NCI-H1930 (cell line): Measurements from ENCODE around the gene CACNA2D3.
"Not testable (repeated sequence)": the region's sequence is repeated elsewhere in the genome, so short reads cannot be mapped to it uniquely, and the experiment has no call there.

Source experiments
- DNase-seq, 2 experiments: peaks; one replicate each; lab custom pipeline; 2025; lab: John Stamatoyannopoulos, UW

The CACNA2D3 gene

DNA sequence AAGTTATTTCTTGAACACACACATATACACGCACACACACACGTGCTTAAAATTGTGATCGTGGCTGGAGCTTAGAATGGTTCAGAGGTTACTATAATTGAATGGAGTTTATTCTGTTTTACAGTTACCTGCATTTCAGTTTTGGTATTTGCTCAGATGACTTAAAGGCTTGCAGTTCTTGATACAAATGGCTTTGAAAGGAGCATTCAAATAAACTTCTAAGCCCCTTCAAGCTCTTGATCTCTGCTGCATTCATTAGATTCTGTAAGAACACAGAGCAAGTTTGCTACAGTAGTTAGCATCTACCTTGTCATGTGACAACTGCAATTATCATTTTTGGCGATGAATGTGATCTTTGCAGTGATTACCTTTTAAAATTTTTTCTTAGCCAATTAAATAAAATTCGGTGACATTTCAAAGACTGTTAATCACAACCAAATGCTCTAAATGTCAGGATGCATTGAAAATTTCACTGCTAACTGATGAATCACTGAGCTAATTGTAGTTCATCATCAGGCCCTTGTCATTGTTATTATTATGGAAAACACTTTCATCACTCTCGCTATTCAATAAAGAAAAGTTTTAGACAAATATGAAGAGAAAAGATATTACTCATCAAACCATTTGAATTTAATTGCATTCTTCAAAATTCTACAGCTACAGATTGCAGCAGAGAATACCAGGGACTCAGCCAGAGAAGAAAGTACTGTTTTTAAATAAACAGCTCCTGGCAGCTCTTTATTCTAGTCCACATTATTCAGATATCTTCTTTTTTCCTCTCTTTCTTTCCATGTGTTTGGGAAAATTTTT lies 509.4 kb downstream of the CACNA2D3 start:
- no peak for DNase-seq

DNA sequence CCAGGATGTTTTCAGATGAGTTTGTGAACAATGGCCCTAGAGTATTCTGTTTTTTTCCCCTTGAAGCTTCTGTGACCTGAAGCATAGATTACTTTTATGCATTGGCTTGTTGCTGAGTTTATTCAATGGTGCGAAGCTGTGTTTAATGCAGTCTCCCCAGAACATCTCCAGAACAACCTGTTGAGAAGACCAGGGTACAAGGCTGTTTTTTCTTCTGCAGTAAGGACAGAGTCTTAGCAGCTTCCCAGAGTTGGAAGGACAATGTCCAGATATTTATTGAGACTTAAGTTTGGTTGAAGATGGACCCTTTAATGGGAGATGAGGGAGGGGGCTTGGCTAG lies 509.9 kb downstream of the CACNA2D3 start:
- no peak for DNase-seq

DNA sequence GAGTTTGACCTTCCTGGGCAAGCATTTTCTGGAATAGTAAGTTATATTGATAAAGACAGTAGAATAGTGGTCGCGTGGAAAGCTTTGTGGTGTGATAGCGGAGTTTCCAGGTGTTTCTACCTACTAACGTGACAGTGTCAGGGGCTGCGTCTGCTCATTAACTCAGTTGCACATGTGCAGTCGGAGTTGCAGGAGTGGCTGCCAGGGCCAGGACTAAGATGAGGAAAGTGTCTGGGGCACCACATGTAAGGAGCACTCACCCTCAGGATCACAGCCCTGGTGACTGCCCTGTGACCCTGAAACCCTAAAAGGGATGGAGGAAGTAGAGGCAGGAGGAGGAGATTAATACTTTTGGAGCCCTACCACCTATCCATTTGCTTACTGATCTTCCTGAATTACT lies 510.5 kb downstream of the CACNA2D3 start:
- no peak for DNase-seq

- no peak for DNase-seq
These were observed 511.2 kb downstream of the CACNA2D3 start for GRCh38 chr3:54633444-54634121.

DNA sequence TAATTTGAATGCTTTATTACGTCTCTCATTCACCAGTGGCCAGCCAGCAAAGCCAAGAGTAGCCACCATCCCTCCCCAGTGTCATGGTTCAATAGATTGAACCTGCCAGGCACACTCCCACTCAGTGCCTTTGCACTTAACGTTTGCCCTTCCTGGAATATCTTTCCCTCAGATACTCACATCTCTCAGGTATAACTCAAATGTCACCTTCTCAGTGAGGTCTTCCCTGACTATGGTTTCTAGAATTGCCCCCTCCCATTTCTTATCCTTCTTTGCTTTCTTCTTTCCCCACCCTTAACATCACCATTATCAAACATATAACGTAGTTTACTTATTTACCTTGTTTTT lies 511.7 kb downstream of the CACNA2D3 start:
- no peak for DNase-seq

- not testable (repeated sequence) for DNase-seq
These were observed 517.5 kb downstream of the CACNA2D3 start for GRCh38 chr3:54639790-54640372.

DNA sequence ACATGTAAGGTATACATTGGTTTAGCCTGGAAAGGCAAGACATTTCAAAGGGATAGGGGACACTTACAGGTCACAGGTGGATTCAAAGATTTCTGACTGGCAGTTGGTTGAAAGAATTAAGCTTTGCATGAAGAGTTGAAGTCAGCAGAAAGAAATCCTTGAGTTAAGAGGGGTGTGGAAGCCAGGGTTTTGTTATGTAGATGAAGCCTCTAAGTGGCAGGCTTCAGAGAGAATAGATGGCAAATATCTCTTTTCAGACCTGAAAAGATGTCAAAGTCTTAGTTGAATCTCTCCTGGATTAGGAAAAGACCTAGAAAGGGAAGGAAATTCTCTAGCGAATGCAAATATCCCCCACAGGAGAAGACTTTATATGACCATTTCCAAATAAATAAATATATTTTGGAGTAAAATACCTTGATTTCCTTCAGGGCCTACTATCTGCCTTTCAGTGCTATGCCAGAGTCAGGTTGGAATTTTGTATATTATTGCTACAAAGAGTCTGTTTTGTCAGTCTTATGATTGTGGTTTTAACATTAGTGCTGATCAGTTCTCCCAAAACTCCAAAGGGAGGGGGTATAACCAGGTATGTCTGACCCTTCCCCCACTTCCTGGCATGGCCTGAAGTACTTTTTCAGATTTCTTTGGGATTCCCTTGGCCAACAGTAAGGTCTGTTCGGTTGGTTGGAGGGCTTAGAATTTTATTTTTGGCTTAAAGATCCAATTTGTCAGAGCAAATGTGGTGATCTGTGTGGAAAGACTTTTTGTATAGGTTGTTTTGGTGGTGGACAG lies 519.1 kb downstream of the CACNA2D3 start:
- DNase-seq, result no peak

DNA sequence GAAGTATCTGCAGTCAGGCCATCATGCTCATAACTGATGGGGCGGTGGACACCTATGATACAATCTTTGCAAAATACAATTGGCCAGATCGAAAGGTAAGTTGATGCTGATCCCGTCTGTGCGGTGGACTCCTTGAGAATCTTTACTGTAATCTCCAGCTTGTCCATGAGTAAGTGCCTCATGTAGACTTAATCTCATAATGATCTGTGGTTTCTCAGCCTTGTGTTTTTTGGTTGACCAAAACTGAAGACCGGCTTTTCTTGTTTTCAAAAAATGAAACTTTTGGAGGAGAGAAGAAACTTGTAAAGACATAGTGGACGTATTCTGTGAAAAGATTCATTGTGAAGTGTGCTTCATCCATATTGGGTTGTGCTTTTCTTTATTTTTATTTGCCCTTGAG lies 519.8 kb downstream of the CACNA2D3 start:
- no peak for DNase-seq

- no peak for DNase-seq
These were observed 525.4 kb downstream of the CACNA2D3 start for GRCh38 chr3:54647721-54648120.

GRCh38 chr3:54649551-54649950 lies 527.2 kb downstream of the CACNA2D3 start:
- DNase-seq, result no peak

GRCh38 chr3:54653456-54654195 lies 531.3 kb downstream of the CACNA2D3 start:
- no peak for DNase-seq

DNA sequence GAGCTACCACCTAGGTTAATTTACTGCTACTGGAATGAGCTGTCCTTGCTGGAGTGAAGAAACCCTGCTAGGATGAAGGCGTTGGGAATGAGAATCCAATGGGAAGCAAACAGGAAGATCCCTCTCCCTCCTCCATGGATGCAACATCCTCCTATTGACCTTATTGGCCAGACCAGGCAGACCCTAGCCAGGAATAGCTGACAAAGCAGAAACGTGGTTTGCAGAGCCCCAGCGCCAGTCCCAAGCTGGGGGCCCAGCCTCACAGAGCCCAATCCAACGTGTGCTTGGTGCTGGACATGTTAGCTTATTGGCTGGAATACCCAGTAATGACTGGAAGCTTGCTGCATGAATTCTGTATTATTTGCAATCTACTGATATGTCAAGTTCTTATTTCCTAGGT lies 532.4 kb downstream of the CACNA2D3 start:
- no peak for DNase-seq

GRCh38 chr3:54659347-54659746 lies 537.0 kb downstream of the CACNA2D3 start:
- DNase-seq, result no peak

DNA sequence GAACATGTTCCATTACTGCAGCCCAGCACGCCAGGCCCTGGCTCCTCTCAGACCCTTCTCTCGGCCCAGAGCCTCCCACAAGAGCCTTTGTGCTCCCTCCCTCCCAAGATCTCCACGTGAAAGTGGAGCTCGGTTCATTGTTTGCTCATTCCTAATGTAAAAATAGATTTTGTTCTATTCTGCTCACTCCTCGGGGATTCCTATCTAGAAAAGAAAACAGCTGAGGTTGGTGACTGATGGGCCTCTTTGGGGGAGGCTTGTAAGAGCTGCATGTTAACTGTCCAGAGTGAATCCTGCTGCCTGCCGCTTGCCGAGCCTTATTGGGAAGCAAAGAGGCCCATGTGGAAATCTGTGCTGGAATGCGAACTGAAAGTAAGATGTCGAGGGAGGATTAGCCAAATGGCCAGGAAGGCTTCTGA lies 538.4 kb downstream of the CACNA2D3 start:
- no peak for DNase-seq

DNA sequence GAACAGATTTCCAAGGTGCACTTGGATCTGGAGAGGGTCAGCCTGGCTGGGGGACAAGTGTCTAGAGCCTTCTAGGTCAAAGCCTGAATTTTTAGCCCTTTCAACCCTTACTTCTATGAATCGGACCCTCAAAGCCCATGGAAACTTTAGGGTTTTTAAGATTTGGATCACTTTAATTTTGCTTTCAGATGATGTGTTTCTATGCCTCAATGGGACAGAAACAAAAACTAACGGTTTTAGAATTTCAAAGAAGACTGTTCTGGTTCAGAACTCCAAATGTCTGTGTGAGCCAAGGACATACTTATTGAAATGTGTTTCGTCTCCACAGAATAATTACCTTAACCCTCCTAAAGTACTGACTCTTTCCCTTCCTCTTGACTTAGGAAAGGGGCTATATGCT lies 538.8 kb downstream of the CACNA2D3 start:
- no peak for DNase-seq

- DNase-seq, result no peak
These were observed 541.2 kb downstream of the CACNA2D3 start for GRCh38 chr3:54663501-54664011.

DNA sequence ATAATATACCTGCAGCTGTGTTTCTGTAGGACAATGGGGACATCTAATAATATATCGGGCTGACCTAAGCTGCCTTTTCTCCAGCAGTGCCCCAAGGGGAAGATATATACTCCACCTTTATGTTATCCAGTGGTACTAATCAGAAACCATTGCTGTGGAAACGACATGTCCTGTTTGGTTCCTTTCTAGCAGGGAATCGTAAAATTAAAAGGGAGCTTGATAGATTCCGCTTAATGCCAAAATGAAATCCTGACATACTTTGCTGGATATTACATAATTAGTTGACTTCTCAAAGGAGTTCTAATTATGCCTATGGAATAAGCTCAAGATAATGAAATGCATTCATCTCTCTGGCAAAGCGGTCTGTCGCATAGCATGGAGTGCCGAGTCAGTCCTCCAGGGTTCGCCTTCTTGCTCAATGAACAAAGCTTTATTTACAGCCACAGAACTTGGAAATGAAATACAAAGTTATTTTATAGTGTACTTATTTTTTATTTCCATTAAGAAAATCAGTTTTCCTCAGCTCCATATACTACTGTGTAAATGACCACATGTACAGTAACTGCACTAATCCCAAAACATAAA lies 542.8 kb downstream of the CACNA2D3 start:
- no peak for DNase-seq

- DNase-seq, result peak; percentile 12 to 31
These were observed 545.9 kb downstream of the CACNA2D3 start for GRCh38 chr3:54668236-54668635.

- no peak for DNase-seq
These were observed 548.0 kb downstream of the CACNA2D3 start for GRCh38 chr3:54670201-54671000.

DNA sequence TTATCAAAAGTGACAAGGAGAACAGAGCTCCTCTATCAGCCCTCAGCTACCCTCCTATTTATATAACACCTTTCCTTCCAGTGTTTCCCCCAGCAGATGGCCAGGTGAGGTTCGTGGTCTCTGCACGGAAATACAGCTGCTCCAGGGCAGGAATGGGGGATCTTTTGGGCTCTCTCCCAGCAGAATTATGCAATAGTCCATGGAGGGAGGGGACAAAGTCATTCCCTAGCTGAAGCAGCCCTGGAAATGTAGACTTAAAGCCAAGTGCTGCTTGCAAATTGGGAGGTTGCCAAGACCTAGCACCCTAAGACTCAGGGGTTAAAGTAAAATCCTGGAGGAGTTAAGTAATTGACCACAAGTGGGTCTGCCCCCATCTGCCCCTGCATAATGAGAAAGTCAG lies 549.2 kb downstream of the CACNA2D3 start:
- no peak for DNase-seq
